ENCODE measurements around the gene KCNN4. TPM values are rescaled to one million over a fixed set of nuclear protein-coding genes. Genes with fewer than 3 reads are reported as not detected.
"Not testable (repeated sequence)": the region's sequence is repeated elsewhere in the genome, so short reads cannot be mapped to it uniquely, and the experiment has no call there.

Gene KCNN4
- total RNA-seq, 2 donors from 2014 or later: not detected

GRCh38 chr19:43777163-43777695 lies 3.5 kb downstream of the KCNN4 start:
- no peaks in the 10 kb centered on the region for H3K9me3 ChIP-seq (ENCODE audit: control insufficient read depth, low read length)
- Mint-ChIP-seq H3K9me3 (no peaks in the 10 kb centered on the region), H3K27me3 (ENCODE audit: insufficient read depth) (peaks cover 75% of the 10 kb centered on the region), H3K4me1 (peaks cover 14% of the 10 kb centered on the region), H3K4me3 (no peak overlapping the region), H3K27ac (no peak overlapping the region), H3K36me3 (ENCODE audit: low read depth) (no peaks in the 10 kb centered on the region)
- no peaks in the 10 kb centered on the region for H3K36me3 ChIP-seq (ENCODE audit: control insufficient read depth, insufficient read depth, low read length)
- no peak for DNase-seq
- H3K4me1 ChIP-seq (ENCODE audit: control insufficient read depth, insufficient read depth, low read length): peaks cover 9% of the 10 kb centered on the region
- TF ChIP-seq CTCF (conservative IDR thresholded peaks at IDR 0.05): no peak
- H3K9ac ChIP-seq (ENCODE audit: extremely low read depth, low read length, poor library complexity, severe bottlenecking): no peak overlapping the region
- H3K27me3 ChIP-seq (ENCODE audit: control insufficient read depth, insufficient read depth, low read length, poor library complexity, severe bottlenecking): peaks cover 36% of the 10 kb centered on the region
- 0 to 43% methylated on average over 1 to 4 of the region's 4 CpGs for WGBS, 2 experiments (ENCODE audit: insufficient coverage in 1 of 2, insufficient read length in 1 of 2)
- no peak overlapping the region for H3K4me3 ChIP-seq (ENCODE audit: low read length)
- no peak overlapping the region for H3K27ac ChIP-seq (ENCODE audit: low read depth, low read length)

GRCh38 chr19:43776286-43776685 lies 4.5 kb downstream of the KCNN4 start:
- H3K27me3 ChIP-seq (ENCODE audit: control insufficient read depth, insufficient read depth, low read length, poor library complexity, severe bottlenecking): peaks cover 45% of the 10 kb centered on the region
- Mint-ChIP-seq H3K27ac (no peak overlapping the region), H3K27me3 (ENCODE audit: insufficient read depth) (peaks cover 77% of the 10 kb centered on the region), H3K4me1 (peaks cover 14% of the 10 kb centered on the region), H3K9me3 (no peaks in the 10 kb centered on the region), H3K4me3 (no peak overlapping the region), H3K36me3 (ENCODE audit: low read depth) (no peaks in the 10 kb centered on the region)
- no peak for TF ChIP-seq CTCF (conservative IDR thresholded peaks at IDR 0.05)
- no peak overlapping the region for H3K9ac ChIP-seq (ENCODE audit: extremely low read depth, low read length, poor library complexity, severe bottlenecking)
- WGBS, 2 experiments (ENCODE audit: insufficient coverage in 1 of 2, insufficient read length in 1 of 2): 76 to 79% methylated on average over 6 to 11 of the region's 11 CpGs
- no peak overlapping the region for H3K27ac ChIP-seq (ENCODE audit: low read depth, low read length)
- H3K36me3 ChIP-seq (ENCODE audit: control insufficient read depth, insufficient read depth, low read length): no peaks in the 10 kb centered on the region
- no peak for DNase-seq
- H3K4me1 ChIP-seq (ENCODE audit: control insufficient read depth, insufficient read depth, low read length): peaks cover 9% of the 10 kb centered on the region
- H3K4me3 ChIP-seq (ENCODE audit: low read length): no peak overlapping the region
- no peaks in the 10 kb centered on the region for H3K9me3 ChIP-seq (ENCODE audit: control insufficient read depth, low read length)

DNA sequence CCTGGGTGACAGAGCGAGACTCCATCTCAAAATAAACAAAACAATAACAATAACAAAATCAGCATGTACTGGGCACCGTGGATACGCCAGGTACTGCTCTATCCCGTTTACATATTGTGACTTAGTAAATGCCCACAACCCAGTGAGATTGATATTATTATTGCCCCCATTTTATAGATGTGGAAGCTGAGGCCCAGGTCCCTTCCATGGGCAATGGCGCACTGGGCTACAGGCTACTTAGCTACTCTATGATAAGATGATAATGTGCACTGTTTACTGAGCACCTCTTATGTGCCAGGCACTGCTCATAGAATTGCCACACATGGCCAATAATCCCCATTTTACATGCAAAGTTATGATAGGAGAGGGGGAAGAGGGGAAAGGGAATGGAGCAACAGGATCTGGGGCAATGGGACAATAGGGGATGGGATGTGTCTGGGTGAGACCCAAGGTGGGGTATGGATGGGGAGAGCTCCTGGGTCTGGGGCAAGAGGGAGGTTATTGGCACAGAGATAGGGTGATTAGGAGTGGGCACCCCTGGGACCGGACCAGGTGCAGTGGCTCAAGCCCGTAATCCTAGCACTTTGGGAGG lies 5.4 kb downstream of the KCNN4 start:
- H3K27ac ChIP-seq (ENCODE audit: low read depth, low read length): no peak overlapping the region
- no peak for DNase-seq
- no peak for TF ChIP-seq CTCF (conservative IDR thresholded peaks at IDR 0.05)
- peaks cover 49% of the 10 kb centered on the region for H3K27me3 ChIP-seq (ENCODE audit: control insufficient read depth, insufficient read depth, low read length, poor library complexity, severe bottlenecking)
- H3K27me3 Mint-ChIP-seq (ENCODE audit: insufficient read depth): peaks cover 83% of the 10 kb centered on the region
- no peak overlapping the region for H3K4me3 ChIP-seq (ENCODE audit: low read length)
- H3K4me3 Mint-ChIP-seq: no peak overlapping the region
- H3K9ac ChIP-seq (ENCODE audit: extremely low read depth, low read length, poor library complexity, severe bottlenecking): no peak overlapping the region
- H3K4me1 ChIP-seq (ENCODE audit: control insufficient read depth, insufficient read depth, low read length): peaks cover 9% of the 10 kb centered on the region
- no peaks in the 10 kb centered on the region for H3K36me3 ChIP-seq (ENCODE audit: control insufficient read depth, insufficient read depth, low read length)
- no peaks in the 10 kb centered on the region for H3K9me3 ChIP-seq (ENCODE audit: control insufficient read depth, low read length)
- WGBS, 2 experiments (ENCODE audit: insufficient coverage in 1 of 2, insufficient read length in 1 of 2): 93 to 94% methylated on average over 7 of the region's 7 CpGs
- no peak overlapping the region for H3K27ac Mint-ChIP-seq
- peaks cover 14% of the 10 kb centered on the region for H3K4me1 Mint-ChIP-seq
- H3K9me3 Mint-ChIP-seq: no peaks in the 10 kb centered on the region
- H3K36me3 Mint-ChIP-seq (ENCODE audit: low read depth): no peaks in the 10 kb centered on the region

DNA sequence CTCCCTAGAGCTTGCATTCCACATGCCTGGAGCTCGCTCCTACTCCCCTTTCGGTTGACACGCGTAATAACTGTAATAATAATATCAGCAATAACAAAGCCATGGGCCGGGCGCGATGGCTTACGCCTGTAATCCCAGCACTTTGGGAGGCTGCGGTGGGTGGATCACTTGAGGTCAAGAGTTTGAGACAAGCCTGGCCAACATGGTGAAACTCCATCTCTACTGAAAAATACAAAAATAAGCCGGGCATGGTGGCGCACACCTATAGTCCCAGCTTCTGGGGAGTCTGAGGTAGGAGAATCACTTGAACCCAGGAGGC lies 5.9 kb downstream of the KCNN4 start:
- H3K27me3 Mint-ChIP-seq (ENCODE audit: insufficient read depth): peaks cover 88% of the 10 kb centered on the region
- H3K36me3 ChIP-seq (ENCODE audit: control insufficient read depth, insufficient read depth, low read length); H3K9me3 ChIP-seq (ENCODE audit: control insufficient read depth, low read length); H3K4me1 ChIP-seq (ENCODE audit: control insufficient read depth, insufficient read depth, low read length); DNase-seq; H3K27ac ChIP-seq (ENCODE audit: low read depth, low read length); H3K36me3 Mint-ChIP-seq (ENCODE audit: low read depth); H3K9ac ChIP-seq (ENCODE audit: extremely low read depth, low read length, poor library complexity, severe bottlenecking); H3K9me3 Mint-ChIP-seq; H3K27ac Mint-ChIP-seq: not testable (repeated sequence)
- 83 to 94% methylated on average over 6 to 11 of the region's 11 CpGs for WGBS, 2 experiments (ENCODE audit: insufficient coverage in 1 of 2, insufficient read length in 1 of 2)
- H3K4me1 Mint-ChIP-seq: peaks cover 14% of the 10 kb centered on the region
- Histone ChIP-seq H3K27me3 (ENCODE audit: control insufficient read depth, insufficient read depth, low read length, poor library complexity, severe bottlenecking) (peaks cover 49% of the 10 kb centered on the region), H3K4me3 (ENCODE audit: low read length) (peak overlapping the region; percentile 66)
- peak overlapping the region; percentile 54 for H3K4me3 Mint-ChIP-seq
